GM23338 (cell line): ENCODE measurements around the gene ABCA5. TPM values are rescaled to one million over a fixed set of nuclear protein-coding genes. Genes with fewer than 3 reads are reported as not detected.

Experiments
- ATAC-seq: fragments of 200-7000 bp; cut with Tn5 transposase; 3 replicates; pipeline ENCODE4 v1.9.1; 2020
- DNase-seq: peaks from one replicate; pipeline ENCODE4 v3.0.0-alpha.2; 2015; ENCODE audit warnings: low spot score
- H2AFZ ChIP-seq: fragments of 200-600 bp; sonication (generic); 2 replicates; pipeline ENCODE4 v1.8.0; 2016; ENCODE audit warnings: antibody characterized with exemption, mild to moderate bottlenecking, moderate library complexity
- H3F3A ChIP-seq: fragments of 200-600 bp; sonication (generic); replicated peaks from 2 replicates; pipeline ENCODE4 v1.8.0; 2017; ENCODE audit warnings: antibody characterized with exemption, mixed run types, low read depth
- H3K27ac ChIP-seq: fragments of 200-600 bp; sonication (generic); 2 replicates; pipeline ENCODE4 v1.6.1; 2016; ENCODE audit warnings: low read depth
- H3K27me3 ChIP-seq: fragments of 200-600 bp; sonication (generic); 2 replicates; pipeline ENCODE4 v1.8.0; 2016; ENCODE audit warnings: mild to moderate bottlenecking, mixed run types, moderate library complexity; ENCODE audit not compliant: insufficient read depth
- H3K36me3 ChIP-seq: fragments of 200-600 bp; sonication (generic); 2 replicates; pipeline ENCODE4 v1.8.0; 2016; ENCODE audit warnings: mild to moderate bottlenecking; ENCODE audit not compliant: insufficient read depth
- H3K4me1 ChIP-seq: fragments of 200-600 bp; sonication (generic); 2 replicates; pipeline ENCODE4 v1.8.0; 2016; ENCODE audit warnings: mild to moderate bottlenecking, moderate library complexity; ENCODE audit not compliant: insufficient read depth
- H3K4me2 ChIP-seq: fragments of 200-600 bp; sonication (generic); 2 replicates; pipeline ENCODE4 v1.7.1; 2017; ENCODE audit warnings: mixed run types
- H3K4me3 ChIP-seq: fragments of 200-600 bp; sonication (generic); 2 replicates; pipeline ENCODE4 v1.6.1; 2016; ENCODE audit warnings: mixed run types
- H3K79me2 ChIP-seq: fragments of 200-600 bp; sonication (generic); replicated peaks from 2 replicates; pipeline ENCODE4 v1.8.0; 2017; ENCODE audit warnings: mild to moderate bottlenecking; ENCODE audit not compliant: insufficient read depth
- H3K9me2 ChIP-seq: fragments of 200-600 bp; sonication (generic); 2 replicates; pipeline ENCODE4 v1.8.0; 2017; ENCODE audit not compliant: insufficient read depth
- H4K20me1 ChIP-seq: fragments of 200-600 bp; sonication (generic); replicated peaks from 2 replicates; pipeline ENCODE4 v1.8.0; 2017; ENCODE audit warnings: mild to moderate bottlenecking; ENCODE audit not compliant: insufficient read depth
- H3K27ac Mint-ChIP-seq: 2 replicates; pipeline ENCODE4 v1.8.0; 2020; ENCODE audit warnings: inconsistent platforms, mild to moderate bottlenecking, moderate library complexity, mixed read lengths
- H3K27me3 Mint-ChIP-seq: 3 replicates; pipeline ENCODE4 v1.8.0; 2022; ENCODE audit warnings: low read depth, mild to moderate bottlenecking, moderate library complexity, mixed read lengths, inconsistent platforms; ENCODE audit not compliant: insufficient read depth, poor library complexity
- H3K36me3 Mint-ChIP-seq: 3 replicates; pipeline ENCODE4 v1.8.0; 2021; ENCODE audit warnings: low read depth, mild to moderate bottlenecking, inconsistent platforms, moderate library complexity, mixed read lengths
- H3K4me1 Mint-ChIP-seq: 3 replicates; pipeline ENCODE4 v1.8.0; 2020; ENCODE audit warnings: mild to moderate bottlenecking, inconsistent platforms, mixed read lengths
- H3K4me3 Mint-ChIP-seq: 3 replicates; pipeline ENCODE4 v1.8.0; 2021; ENCODE audit warnings: moderate library complexity, mild to moderate bottlenecking, inconsistent platforms, mixed read lengths
- H3K9me3 Mint-ChIP-seq: 3 replicates; pipeline ENCODE4 v1.8.0; 2020; ENCODE audit warnings: moderate library complexity, mild to moderate bottlenecking, inconsistent platforms, mixed read lengths
- CTCF ChIP-seq, 2 experiments: fragments of 200-600 bp in 1 of 2; sonication (generic) in 1 of 2; conservative IDR thresholded peaks; 2 replicates each; pipeline versions ENCODE4 v1.5.1 to v1.6.1; 2016 to 2017; ENCODE audit warnings: antibody characterized with exemption in 2 of 2, low read depth in 2 of 2, mild to moderate bottlenecking in 2 of 2, moderate library complexity in 1 of 2
- ETS1 ChIP-seq: IDR thresholded peaks from 2 replicates; pipeline ENCODE4 v1.6.1; 2016; ENCODE audit warnings: antibody characterized with exemption
- EZH2 ChIP-seq: fragments of 200-600 bp; sonication (generic); IDR thresholded peaks from one replicate; pipeline ENCODE4 v1.8.0; 2017; ENCODE audit warnings: antibody characterized with exemption, mild to moderate bottlenecking, low read depth; ENCODE audit not compliant: unreplicated experiment
- POLR2AphosphoS5 ChIP-seq: IDR thresholded peaks from 2 replicates; pipeline ENCODE4 v1.6.1; 2016; ENCODE audit warnings: antibody characterized with exemption, low read depth
- REST ChIP-seq: IDR thresholded peaks from one replicate; pipeline ENCODE4 v1.6.1; 2018; ENCODE audit warnings: antibody characterized with exemption; ENCODE audit not compliant: unreplicated experiment
- STAT1 ChIP-seq: IDR thresholded peaks from one replicate; pipeline ENCODE4 v1.6.1; 2016; ENCODE audit warnings: antibody characterized with exemption; ENCODE audit not compliant: unreplicated experiment
- ZNF114 ChIP-seq: fragments of 250-450 bp; sonication (Bioruptor Pico); IDR thresholded peaks from 2 replicates; pipeline ENCODE4 v1.5.0; 2020; ENCODE audit warnings: mild to moderate bottlenecking, moderate library complexity
- ZNF331 ChIP-seq: fragments of 250-450 bp; sonication (Bioruptor Pico); IDR thresholded peaks from 2 replicates; pipeline ENCODE4 v1.5.0; 2020; ENCODE audit warnings: low read depth, mild to moderate bottlenecking, moderate library complexity
- polyA plus RNA-seq: library from polyadenylated mRNA; unstranded; fragments of >200 nt; fragmentation: Nextera tagmentation; extraction: Ambion mirVana; gene quantifications from 2 replicates; pipeline ENCODE4 v1.2.1, GENCODE V29; 2016
- total RNA-seq: library from RNA; depleted of rRNA; stranded (reverse); fragments of >200 nt; shearing (Covaris generic); gene quantifications from 2 replicates; pipeline ENCODE4 v1.2.3, GENCODE V29; 2014

The ABCA5 gene
- total and polyA plus RNA-seq, 2 experiments from 2014 or later = 3.1 to 3.4 TPM

GRCh38 chr17:69269131-69269998 lies 57.6 kb downstream of the ABCA5 start:
- DNase-seq = no peak
- H3K4me1 ChIP-seq = no peaks in the 10 kb centered on the region
- no peaks in the 10 kb centered on the region for H4K20me1 ChIP-seq
- Mint-ChIP-seq H3K27me3 (peaks cover 3% of the 10 kb centered on the region), H3K9me3 (no peaks in the 10 kb centered on the region), H3K36me3 (no peaks in the 10 kb centered on the region), H3K27ac (no peak overlapping the region), H3K4me1 (no peaks in the 10 kb centered on the region), H3K4me3 (no peak overlapping the region)
- no peak for ATAC-seq
- no peak overlapping the region for H3K27ac ChIP-seq
- H3K4me2 ChIP-seq = no peak overlapping the region
- H2AFZ ChIP-seq = no peak overlapping the region
- no peak overlapping the region for H3K4me3 ChIP-seq
- no peaks in the 10 kb centered on the region for H3F3A ChIP-seq
- no peaks in the 10 kb centered on the region for H3K79me2 ChIP-seq
- TF ChIP-seq CTCF (conservative IDR thresholded peaks at IDR 0.05; ENCODE audit: low read depth in 2 of 2) = no peak
- no peak for TF ChIP-seq POLR2AphosphoS5
- H3K9me2 ChIP-seq = no peaks in the 10 kb centered on the region
- no peaks in the 10 kb centered on the region for H3K27me3 ChIP-seq
- no peaks in the 10 kb centered on the region for H3K36me3 ChIP-seq

- Histone ChIP-seq H3K4me1 (no peaks in the 10 kb centered on the region), H3K27ac (no peak overlapping the region), H3K27me3 (no peaks in the 10 kb centered on the region), H4K20me1 (no peaks in the 10 kb centered on the region), H3K4me3 (no peak overlapping the region), H2AFZ (no peak overlapping the region), H3F3A (no peaks in the 10 kb centered on the region), H3K9me2 (no peaks in the 10 kb centered on the region), H3K4me2 (no peak overlapping the region), H3K79me2 (no peaks in the 10 kb centered on the region), H3K36me3 (no peaks in the 10 kb centered on the region)
- Mint-ChIP-seq H3K36me3 (no peaks in the 10 kb centered on the region), H3K4me3 (no peak overlapping the region), H3K4me1 (no peaks in the 10 kb centered on the region), H3K9me3 (no peaks in the 10 kb centered on the region), H3K27me3 (no peaks in the 10 kb centered on the region), H3K27ac (no peak overlapping the region)
- DNase-seq (no peak), ATAC-seq (no peak)
- TF ChIP-seq EZH2 (no peak), ZNF331 (CRISPR knock-in tag) (no peak), STAT1 (no peak), ZNF114 (CRISPR knock-in tag) (no peak), REST (no peak), POLR2AphosphoS5 (no peak), ETS1 (no peak)
Observed at GRCh38 chr17:69268543-69269014, 58.4 kb downstream of the ABCA5 start.
